Smooth muscle cell of the brain vasculature (primary cell): ENCODE results near the gene ALDH5A1.
"Not testable (repeated sequence)": the region's sequence is repeated elsewhere in the genome, so short reads cannot be mapped to it uniquely, and the experiment has no call there.

Source experiments
- DNase-seq: peaks from one replicate; pipeline ENCODE4 v3.0.0-alpha.2; 2012; ENCODE audit warnings: low read depth, low spot score

Gene ALDH5A1

DNA sequence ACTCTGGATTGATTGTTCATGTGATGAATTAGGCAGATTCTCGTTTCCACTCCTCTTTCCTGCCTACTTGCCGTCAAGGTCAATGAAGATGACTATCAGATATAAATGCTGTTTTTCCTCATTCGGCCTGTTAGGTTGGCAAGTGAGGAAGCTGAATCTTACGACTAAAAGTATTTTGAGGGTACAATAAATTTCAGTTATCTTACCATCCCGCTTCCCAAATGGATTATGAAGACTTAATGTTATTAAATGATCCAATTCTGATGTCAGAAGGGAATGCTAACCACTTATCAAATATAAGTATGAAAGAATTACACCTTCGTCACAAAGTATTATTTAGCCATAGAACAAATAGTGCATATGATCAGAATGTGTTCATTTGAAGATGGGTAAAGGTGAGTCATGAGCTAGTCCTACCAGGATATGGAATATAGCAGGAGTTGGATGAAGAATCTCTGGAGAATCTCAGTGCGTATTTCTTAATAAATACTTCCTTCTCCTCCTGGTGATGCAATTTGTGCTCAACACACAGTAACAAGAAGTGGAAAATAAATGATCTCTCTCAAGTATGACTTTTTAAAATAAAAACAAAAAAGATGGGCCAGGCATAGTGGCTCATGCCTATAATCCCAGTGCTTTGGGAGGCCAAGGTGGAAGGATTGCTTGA, 10.0 kb upstream of the ALDH5A1 start:
- no peak for DNase-seq

- DNase-seq: no peak
Observed at GRCh38 chr6:24486065-24486464, 8.7 kb upstream of the ALDH5A1 start.

DNA sequence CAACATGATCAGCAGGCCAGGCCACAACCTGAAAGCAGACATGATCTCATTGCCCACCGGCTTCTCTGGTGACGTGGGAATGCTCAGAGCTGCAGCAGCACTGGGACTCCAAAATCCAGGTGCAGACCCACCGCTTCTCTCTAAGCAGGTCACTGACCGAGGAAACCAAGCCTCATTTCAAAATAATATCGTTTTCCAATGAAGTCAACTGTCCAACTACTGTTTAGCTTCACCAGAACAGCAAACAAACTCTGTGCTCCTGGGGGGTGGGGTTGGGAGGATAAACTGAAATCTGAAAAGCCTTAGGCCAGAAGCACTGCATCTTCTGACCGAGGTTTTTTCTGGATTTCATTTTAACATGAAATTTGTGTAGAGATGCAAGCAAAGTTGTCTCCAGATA, 5.3 kb upstream of the ALDH5A1 start, which contains the start of gene GPLD1:
Gene GPLD1 (minus strand): TSS at position 109 of the 400 bp plus-strand sequence. CDS start 67 bp downstream, at position 42.
- DNase-seq: no peak

DNA sequence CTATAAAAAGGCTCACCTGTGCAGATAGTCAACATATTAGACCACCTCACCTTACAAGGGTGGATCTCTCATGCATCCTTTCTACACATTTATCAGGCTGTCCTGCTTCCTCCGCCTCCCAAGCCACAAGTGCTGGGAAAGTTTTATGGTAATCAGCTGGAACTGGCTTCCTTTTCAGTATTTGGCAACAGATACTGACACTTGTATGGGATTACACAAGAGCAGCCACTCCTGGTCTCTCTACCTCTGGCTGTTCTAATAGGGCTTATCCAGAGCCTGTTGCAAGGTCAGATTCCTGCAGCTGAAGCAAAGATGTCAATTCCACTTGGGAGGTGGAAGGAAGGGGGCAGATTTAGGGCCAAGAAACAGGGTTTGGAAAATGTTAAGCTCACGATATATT, 4.9 kb upstream of the ALDH5A1 start:
- DNase-seq: no peak

- DNase-seq: no peak
Observed at GRCh38 chr6:24490948-24491347, 3.8 kb upstream of the ALDH5A1 start.

DNA sequence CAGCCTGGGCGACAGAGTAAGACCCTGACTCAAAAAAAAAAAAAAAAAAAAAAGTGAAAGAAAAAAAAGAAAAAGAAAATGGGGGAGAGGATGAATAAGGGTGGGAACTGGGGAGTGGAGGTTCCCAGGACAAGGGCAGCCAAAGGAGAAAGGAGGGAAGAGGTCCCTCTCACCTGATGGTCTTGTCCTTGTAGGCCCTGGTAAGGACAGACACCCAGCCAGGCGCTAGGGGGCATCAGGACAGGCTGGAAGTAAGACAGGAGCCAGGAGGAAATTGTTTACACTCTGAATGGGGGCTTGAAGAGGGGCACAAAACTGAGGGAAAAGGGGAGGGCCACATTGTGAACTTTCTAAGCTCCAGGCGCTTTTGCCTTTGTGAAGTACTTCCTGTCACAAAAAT, 2.3 kb upstream of the ALDH5A1 start:
- no peak for DNase-seq

DNA sequence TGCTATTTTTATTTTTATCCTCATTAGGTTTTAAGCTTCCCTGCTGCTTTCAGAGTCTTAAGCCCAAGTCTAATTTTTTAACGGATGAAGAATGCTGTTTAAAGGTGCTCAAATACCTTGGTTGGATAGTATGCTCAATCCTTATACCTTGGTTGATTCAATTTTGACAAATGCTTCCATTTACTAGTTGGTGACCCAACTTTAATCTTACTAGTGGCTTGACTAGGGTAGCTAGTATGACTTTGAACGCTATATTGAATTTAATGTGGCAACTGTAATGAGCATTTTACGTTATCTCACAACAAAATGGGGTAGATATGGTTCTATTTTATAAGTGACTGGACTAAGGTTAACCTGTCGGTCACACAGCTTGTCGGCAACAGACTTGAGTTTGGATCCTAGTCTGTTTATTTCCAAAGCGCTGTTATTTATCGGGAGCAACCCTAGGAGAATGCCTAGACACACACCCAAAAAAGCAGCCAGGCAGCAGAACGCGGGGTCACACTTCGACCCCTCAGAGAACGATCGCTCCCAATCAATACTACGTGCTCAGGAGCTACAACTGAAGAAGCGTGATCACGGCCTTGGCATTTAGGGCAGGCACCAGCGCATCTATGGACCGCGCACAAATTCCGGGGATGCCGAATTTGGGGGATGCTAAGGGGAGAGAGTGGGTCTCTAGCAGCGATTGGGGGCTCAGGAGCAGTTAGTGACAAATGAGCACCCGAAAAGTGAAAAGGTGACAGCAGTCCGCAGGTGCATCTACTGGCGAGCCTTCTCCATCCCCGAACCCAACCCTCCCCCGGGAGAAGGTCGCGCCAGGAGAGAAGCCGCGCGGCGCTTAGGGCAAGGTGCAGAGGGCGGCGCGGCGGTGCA, 586 bp upstream of the ALDH5A1 start:
- DNase-seq: no peak

DNA sequence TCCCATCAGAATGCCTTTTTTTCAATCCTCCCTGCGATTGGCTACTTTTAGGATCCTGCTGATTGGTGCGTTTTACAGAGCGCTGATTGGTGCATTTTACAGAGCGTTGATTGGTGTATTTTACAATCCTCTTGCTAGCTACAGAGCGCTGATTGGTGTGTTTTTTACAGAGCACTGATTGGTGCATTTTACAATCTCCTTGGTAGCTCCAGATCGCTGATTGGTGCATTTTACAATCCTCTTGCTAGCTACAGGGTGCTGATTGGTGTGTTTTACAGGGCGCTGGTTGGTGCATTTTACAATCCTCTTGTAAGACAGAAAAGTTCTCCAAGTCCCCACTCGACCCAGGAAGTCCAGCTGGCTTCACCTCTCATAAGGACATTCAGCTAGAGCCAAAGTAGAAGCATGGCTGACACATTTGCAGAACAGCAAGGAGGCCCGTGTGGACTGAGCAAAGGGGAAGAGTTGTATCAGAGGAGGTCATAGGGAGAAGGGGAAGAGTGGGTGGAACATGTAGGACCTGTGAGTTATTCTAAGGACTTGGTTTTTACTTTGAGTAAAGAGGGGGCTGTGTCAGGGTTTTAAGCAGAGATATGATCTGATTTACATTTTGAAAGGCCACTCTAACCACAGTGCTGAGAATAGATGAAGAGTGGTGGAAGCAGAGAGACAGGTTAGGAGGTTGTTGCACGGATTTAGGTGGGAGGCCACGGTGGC, 2.6 kb downstream of the ALDH5A1 start:
- DNase-seq: no peak

DNA sequence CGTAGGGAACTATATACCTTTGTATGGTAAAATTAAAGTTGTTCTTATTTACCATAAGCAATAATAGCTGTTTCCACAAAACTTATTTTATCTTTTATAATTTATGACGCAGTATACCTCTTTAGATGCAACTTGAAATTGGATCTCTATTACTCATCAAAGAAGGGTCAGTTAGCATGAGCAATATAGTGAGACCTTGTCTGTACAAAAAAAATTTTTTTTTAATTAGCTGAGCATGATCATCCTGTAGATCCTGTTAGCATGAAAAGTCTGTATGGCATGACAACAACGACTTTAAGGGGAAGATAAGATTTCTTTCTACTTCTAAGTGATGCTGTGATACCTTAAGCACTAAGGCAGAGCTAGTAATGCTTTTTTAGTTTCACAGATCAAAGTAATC, 5.9 kb downstream of the ALDH5A1 start:
- no peak for DNase-seq

GRCh38 chr6:24501374-24501773, 6.6 kb downstream of the ALDH5A1 start:
- no peak for DNase-seq

DNA sequence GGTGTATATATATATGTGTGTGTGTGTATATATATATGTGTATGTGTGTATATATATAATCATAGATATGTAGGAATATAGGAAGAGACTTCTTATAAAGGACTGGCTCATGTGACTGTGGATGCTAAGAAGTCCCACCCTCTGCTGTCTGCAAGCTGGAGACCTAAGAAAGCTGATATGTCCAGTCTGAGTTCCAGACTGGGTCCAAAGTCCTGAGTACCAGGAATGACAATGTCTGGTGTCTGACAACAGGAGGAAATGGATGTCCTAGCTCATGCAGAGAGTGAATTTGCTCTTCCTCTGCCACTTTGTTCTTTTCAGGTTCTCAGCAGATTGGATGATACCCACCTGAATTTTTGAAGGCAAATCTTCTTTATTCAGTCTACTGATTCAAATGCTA, 7.1 kb downstream of the ALDH5A1 start:
- DNase-seq: no peak

DNA sequence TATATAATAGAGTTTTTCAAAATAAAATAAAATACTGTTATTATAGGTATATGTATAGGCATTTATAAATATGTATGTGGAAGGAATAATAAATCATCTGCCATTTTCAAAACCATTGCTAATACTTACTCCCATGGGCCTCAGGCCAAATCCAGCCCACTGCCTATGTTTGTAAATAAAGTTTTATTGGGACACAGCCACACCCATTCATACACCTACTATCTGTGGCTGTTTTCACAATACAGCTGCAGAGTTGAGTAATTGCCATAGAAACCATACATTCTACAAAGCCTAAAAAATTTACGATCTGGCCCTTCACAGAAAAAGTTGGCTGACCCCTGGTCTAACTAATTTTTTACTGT, 9.5 kb downstream of the ALDH5A1 start:
- no peak for DNase-seq

GRCh38 chr6:24504649-24505586, 10.1 kb downstream of the ALDH5A1 start:
- no peak for DNase-seq

- DNase-seq: no peak
Observed at GRCh38 chr6:24506814-24507520, 12.2 kb downstream of the ALDH5A1 start.

- not testable (repeated sequence) for DNase-seq
Observed at GRCh38 chr6:24511976-24512375, 17.2 kb downstream of the ALDH5A1 start.

DNA sequence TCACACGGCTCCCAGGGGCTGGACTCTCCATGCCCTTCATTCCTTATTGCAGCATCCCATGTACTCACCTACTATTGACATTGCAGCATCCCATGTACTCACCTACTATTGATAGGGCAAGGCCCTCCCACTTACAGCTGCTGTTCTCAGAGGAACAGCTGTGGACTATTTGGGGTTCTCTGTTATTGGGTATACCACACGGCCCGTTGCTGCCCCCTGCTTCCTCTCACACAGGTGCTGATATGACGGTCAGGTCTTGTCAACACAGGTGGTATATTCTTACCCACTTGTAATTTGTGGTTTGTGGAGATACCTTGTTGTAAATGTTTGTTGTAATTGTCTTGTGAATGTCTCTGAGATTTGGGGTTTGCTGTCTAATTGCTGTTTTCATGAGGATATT, 18.8 kb downstream of the ALDH5A1 start:
- DNase-seq: no peak

GRCh38 chr6:24517659-24518543, 23.1 kb downstream of the ALDH5A1 start:
- no peak for DNase-seq

GRCh38 chr6:24520929-24521546, 26.3 kb downstream of the ALDH5A1 start:
- DNase-seq: peak; percentile 9
